Activated CD8-positive, alpha-beta T cell treated with anti-CD3 and anti-CD28 coated beads for 36 hours (primary cell): ENCODE results near the gene RPUSD1. TPM values are rescaled to one million over a fixed set of nuclear protein-coding genes. Genes with fewer than 3 reads are reported as not detected.

Source experiments
- ATAC-seq: fragments of 200-7000 bp; cut with Tn5 transposase; one replicate; pipeline ENCODE4 v1.10.0; 2021; ENCODE audit warnings: mild to moderate bottlenecking, moderate library complexity
- CTCF ChIA-PET: fragments of 350-600 bp; sonication (Branson Sonifier 250); formaldehyde crosslinking; loops from one replicate; lab custom pipeline; 2021; ENCODE audit warnings: antibody characterized with exemption; lab: Charles Lee
- POLR2A ChIA-PET: fragments of 350-600 bp; sonication (Branson Sonifier 250); formaldehyde crosslinking; loops from one replicate; lab custom pipeline; 2021; ENCODE audit warnings: antibody characterized with exemption; lab: Charles Lee
- DNase-seq: peaks from one replicate; pipeline ENCODE4 v3.0.0-alpha.2; 2020
- H3K27ac Mint-ChIP-seq: one replicate; pipeline ENCODE4 v1.8.0; 2021; ENCODE audit warnings: mild to moderate bottlenecking, mixed read lengths
- H3K27me3 Mint-ChIP-seq: one replicate; pipeline ENCODE4 v1.8.0; 2021; ENCODE audit warnings: mixed read lengths
- H3K36me3 Mint-ChIP-seq: one replicate; pipeline ENCODE4 v1.8.0; 2021; ENCODE audit warnings: low read depth, mixed read lengths
- H3K4me1 Mint-ChIP-seq: one replicate; pipeline ENCODE4 v1.8.0; 2021; ENCODE audit warnings: low read depth, mixed read lengths
- H3K4me3 Mint-ChIP-seq: one replicate; pipeline ENCODE4 v1.8.0; 2021; ENCODE audit warnings: mild to moderate bottlenecking, moderate library complexity, mixed read lengths
- H3K9me3 Mint-ChIP-seq: one replicate; pipeline ENCODE4 v1.8.0; 2021; ENCODE audit warnings: mixed read lengths
- CTCF ChIP-seq: fragments of 200-600 bp; IDR thresholded peaks from one replicate; pipeline ENCODE4 v1.8.0; 2022; ENCODE audit warnings: antibody characterized with exemption, mild to moderate bottlenecking
- intact Hi-C: fragments of 100-400 bp; cut with micrococcal nuclease; formaldehyde crosslinking; loops from one replicate; pipeline ENCODE4 v1.10.0; 2022
- total RNA-seq, 2 experiments: library from RNA; stranded (reverse); gene quantifications; one replicate each; pipeline ENCODE4 v1.2.3, GENCODE V29; 2021

RPUSD1 gene
- total RNA-seq, 2 experiments from 2014 or later = 17.1 to 18.1 TPM

DNA sequence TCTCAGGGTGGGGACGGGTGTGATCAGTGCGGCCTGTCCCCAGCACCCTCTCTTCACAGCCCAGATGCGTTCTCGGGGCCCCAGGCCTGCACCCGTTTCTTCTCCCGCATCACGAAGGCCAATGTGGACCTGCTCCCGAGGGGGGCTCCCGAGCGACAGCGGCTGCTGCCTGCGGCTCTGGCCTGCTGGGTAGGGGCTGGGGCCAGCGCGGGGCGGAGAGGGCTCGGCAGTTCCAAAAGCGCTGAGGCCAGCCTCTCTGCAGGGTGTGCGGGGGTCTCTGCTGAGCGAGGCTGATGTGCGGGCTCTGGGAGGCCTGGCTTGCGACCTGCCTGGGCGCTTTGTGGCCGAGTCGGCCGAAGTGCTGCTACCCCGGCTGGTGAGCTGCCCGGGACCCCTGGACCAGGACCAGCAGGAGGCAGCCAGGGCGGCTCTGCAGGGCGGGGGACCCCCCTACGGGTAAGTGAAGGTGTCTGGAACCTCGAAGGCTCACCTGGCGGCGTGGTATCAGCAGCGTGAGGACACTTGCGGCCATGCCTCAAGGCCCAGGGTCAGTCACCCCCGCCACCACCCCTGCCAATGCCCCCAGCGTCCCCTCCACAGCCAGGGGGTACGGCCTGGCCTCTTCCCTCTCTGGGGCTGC is 23.2 kb downstream of the RPUSD1 start:
- intact Hi-C loops = no loop called here
- DNase-seq = no peak
- H3K4me1 Mint-ChIP-seq = no peaks in the 10 kb centered on the region
- no peak overlapping the region for H3K4me3 Mint-ChIP-seq
- no peak for ATAC-seq
- no peaks in the 10 kb centered on the region for H3K9me3 Mint-ChIP-seq
- no peak overlapping the region for H3K27ac Mint-ChIP-seq
- no peaks in the 10 kb centered on the region for H3K27me3 Mint-ChIP-seq
- ChIA-PET POLR2A (no interaction called here), CTCF (no interaction called here)
- no peak for TF ChIP-seq CTCF
- H3K36me3 Mint-ChIP-seq = no peaks in the 10 kb centered on the region

DNA sequence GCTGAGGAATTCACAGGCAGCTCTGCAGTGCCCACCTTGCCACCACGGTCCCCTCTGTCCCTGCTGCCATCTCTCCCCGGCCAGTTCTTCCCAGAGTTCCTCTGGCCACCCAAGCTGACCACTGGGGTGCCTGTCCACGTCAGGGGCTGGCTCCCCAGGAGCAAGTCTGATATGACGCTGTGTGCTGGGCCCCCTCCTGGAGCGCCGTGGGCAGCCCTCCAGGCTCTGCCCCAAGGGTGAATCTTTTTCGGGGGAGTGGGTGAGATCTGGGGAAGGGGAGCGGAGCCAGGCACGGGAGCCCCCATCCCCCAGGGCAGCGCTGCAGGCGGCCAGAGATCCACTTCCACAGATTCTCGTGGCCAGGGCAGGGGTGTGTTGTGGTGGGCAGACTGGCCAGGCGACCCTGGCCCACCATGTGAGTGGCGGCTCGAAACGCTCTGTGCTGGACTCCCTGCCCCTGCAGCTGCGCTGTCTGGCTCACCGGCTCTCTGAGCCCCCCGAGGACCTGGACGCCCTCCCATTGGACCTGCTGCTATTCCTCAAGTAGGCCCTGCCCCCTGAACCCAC is 23.9 kb downstream of the RPUSD1 start:
- Mint-ChIP-seq H3K36me3 (no peaks in the 10 kb centered on the region), H3K4me1 (no peaks in the 10 kb centered on the region), H3K27me3 (no peaks in the 10 kb centered on the region), H3K4me3 (no peak overlapping the region), H3K9me3 (no peaks in the 10 kb centered on the region), H3K27ac (no peak overlapping the region)
- ChIA-PET POLR2A (no interaction called here), CTCF (no interaction called here)
- DNase-seq (no peak), ATAC-seq (no peak)
- intact Hi-C loops = no loop called here
- no peak for TF ChIP-seq CTCF

GRCh38 chr16:763369-764183 is 24.6 kb downstream of the RPUSD1 start:
- intact Hi-C loops = no loop called here
- CTCF ChIA-PET = no interaction called here

DNA sequence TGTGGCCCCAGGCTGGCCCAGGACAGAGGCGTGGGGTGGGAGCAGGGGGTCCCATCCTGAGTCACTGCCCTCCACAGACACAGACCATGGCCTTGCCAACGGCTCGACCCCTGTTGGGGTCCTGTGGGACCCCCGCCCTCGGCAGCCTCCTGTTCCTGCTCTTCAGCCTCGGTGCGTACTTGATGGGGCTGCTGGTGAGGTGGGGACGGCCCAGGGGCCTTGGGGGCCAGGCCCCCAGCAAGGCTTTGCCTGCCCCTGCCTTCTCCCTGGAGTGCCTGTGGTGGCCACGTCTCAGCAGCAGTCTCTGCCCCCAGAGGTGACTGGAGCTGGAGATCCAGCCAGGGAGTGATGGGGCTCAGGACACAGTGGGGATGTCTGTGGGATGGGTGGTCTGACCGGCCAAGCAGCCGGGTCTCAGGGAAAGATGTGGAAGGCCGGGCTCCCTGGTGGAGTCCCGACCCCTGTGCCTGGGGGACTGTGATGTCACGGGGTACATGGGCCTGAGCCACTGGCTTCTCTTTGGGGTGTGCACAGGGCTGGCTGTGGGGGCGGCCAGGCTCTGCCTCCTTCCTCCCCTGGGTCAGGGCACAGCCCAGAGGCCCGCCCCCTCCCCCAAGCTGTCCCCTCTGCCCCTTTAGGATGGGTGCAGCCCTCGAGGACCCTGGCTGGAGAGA is 25.4 kb downstream of the RPUSD1 start:
- POLR2A ChIA-PET = no interaction called here
- CTCF ChIA-PET = no interaction called here
- no peak overlapping the region for H3K27ac Mint-ChIP-seq
- ATAC-seq (no peak), DNase-seq (no peak)
- no peaks in the 10 kb centered on the region for H3K36me3 Mint-ChIP-seq
- no peaks in the 10 kb centered on the region for H3K4me1 Mint-ChIP-seq
- H3K27me3 Mint-ChIP-seq = peaks cover 1% of the 10 kb centered on the region
- no peak overlapping the region for H3K4me3 Mint-ChIP-seq
- no peak for TF ChIP-seq CTCF
- intact Hi-C loops = no loop called here
- no peaks in the 10 kb centered on the region for H3K9me3 Mint-ChIP-seq

More at GRCh38 chr16:763369-764183, 24.6 kb downstream of the RPUSD1 start:
- no peaks in the 10 kb centered on the region for H3K4me1 Mint-ChIP-seq
- no peaks in the 10 kb centered on the region for H3K27me3 Mint-ChIP-seq
- POLR2A ChIA-PET = no interaction called here
- DNase-seq = no peak
- no peak for ATAC-seq
- no peaks in the 10 kb centered on the region for H3K9me3 Mint-ChIP-seq
- no peak for TF ChIP-seq CTCF
- H3K36me3 Mint-ChIP-seq = no peaks in the 10 kb centered on the region
- no peak overlapping the region for H3K4me3 Mint-ChIP-seq
- no peak overlapping the region for H3K27ac Mint-ChIP-seq
